Ectodermal cell (in vitro differentiated cells): Measurements from ENCODE around the gene GABRR1.
"Not testable (repeated sequence)": the region's sequence is repeated elsewhere in the genome, so short reads cannot be mapped to it uniquely, and the experiment has no call there.

ENCODE experiments used
- H3K27ac ChIP-seq: 2 replicates; pipeline ENCODE4 v1.7.0; 2013; ENCODE audit warnings: mild to moderate bottlenecking, low read depth, low read length; ENCODE audit not compliant: insufficient read depth, poor library complexity, severe bottlenecking
- H3K27me3 ChIP-seq: 2 replicates; pipeline ENCODE4 v1.7.0; 2013; ENCODE audit warnings: mild to moderate bottlenecking, low read length; ENCODE audit not compliant: insufficient read depth, control insufficient read depth, poor library complexity, severe bottlenecking
- H3K36me3 ChIP-seq: one replicate; pipeline ENCODE4 v1.7.0; 2013; ENCODE audit warnings: low read length; ENCODE audit not compliant: control insufficient read depth, insufficient read depth
- H3K4me1 ChIP-seq: one replicate; pipeline ENCODE4 v1.7.0; 2013; ENCODE audit warnings: low read length; ENCODE audit not compliant: control insufficient read depth, insufficient read depth
- H3K4me3 ChIP-seq: 2 replicates; pipeline ENCODE4 v1.7.0; 2013; ENCODE audit warnings: low read depth, low read length, control low read depth; ENCODE audit not compliant: insufficient read depth
- H3K9me3 ChIP-seq: 2 replicates; pipeline ENCODE4 v1.7.0; 2013; ENCODE audit warnings: mild to moderate bottlenecking, low read length, moderate library complexity; ENCODE audit not compliant: control insufficient read depth
- WGBS, 2 experiments: methylation state at CpG; one replicate each; pipeline ENCODE4 v1.1.7; 2013; ENCODE audit warnings: missing lambda C conversion rate in 2 of 2; 5-methylcytosine and 5-hydroxymethylcytosine counted together

The GABRR1 gene

GRCh38 chr6:89251170-89251569 lies 34.0 kb upstream of the GABRR1 start:
- Histone ChIP-seq H3K4me3 (no peak overlapping the region), H3K9me3 (no peaks in the 10 kb centered on the region), H3K27ac (no peak overlapping the region), H3K27me3 (no peaks in the 10 kb centered on the region), H3K36me3 (no peaks in the 10 kb centered on the region), H3K4me1 (no peaks in the 10 kb centered on the region)
- WGBS, 2 experiments, result 91 to 93% methylated on average over 2 of the region's 2 CpGs

DNA sequence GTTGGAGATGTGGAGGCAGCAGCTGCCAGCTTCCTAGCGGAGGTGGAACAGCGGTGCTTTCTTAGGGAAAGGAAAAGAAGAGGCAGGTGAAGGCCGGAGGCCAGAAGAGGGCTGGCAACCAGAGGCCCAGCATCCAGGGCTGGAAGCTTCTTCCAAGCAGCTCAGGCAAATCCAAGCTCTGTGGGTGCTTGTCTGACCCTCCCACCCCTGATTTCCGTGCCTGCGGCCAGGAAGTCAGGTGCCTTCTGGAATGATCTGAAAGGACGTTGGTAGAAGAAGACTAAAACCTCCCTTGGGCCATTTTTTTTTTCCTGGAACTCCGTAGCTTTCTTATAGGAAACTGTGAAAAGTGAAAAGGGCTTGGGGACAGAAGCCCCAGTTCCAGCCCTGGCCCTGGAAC lies 33.1 kb upstream of the GABRR1 start:
- H3K4me1 ChIP-seq, result no peaks in the 10 kb centered on the region
- H3K27ac ChIP-seq, result no peak overlapping the region
- H3K27me3 ChIP-seq, result no peaks in the 10 kb centered on the region
- WGBS, 2 experiments, result 94 to 95% methylated on average over 7 of the region's 7 CpGs
- no peaks in the 10 kb centered on the region for H3K36me3 ChIP-seq
- no peaks in the 10 kb centered on the region for H3K9me3 ChIP-seq
- no peak overlapping the region for H3K4me3 ChIP-seq

- Histone ChIP-seq H3K27ac (no peak overlapping the region), H3K36me3 (no peaks in the 10 kb centered on the region), H3K27me3 (no peaks in the 10 kb centered on the region), H3K4me3 (no peak overlapping the region), H3K4me1 (peaks cover 9% of the 10 kb centered on the region), H3K9me3 (no peaks in the 10 kb centered on the region)
- 89 to 97% methylated on average over 4 to 5 of the region's 5 CpGs for WGBS, 2 experiments
These were observed 27.3 kb upstream of the GABRR1 start for GRCh38 chr6:89244241-89244985.

DNA sequence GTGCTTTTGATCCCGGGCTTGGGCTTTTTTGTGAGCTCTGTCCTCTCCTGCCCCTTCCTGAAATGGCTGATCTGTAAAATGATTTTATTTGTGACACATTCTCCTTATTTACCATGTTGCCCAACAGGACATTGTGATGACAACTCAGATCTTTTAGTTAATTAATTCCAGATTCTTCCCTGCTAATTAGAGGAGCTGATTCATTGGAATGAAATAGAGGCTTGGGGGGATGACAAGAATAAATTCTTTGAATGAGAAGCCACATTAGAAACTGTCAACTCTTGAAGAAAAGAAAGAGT lies 26.1 kb upstream of the GABRR1 start:
- no peak overlapping the region for H3K27ac ChIP-seq
- peaks cover 9% of the 10 kb centered on the region for H3K4me1 ChIP-seq
- H3K9me3 ChIP-seq, result no peaks in the 10 kb centered on the region
- no peaks in the 10 kb centered on the region for H3K36me3 ChIP-seq
- H3K27me3 ChIP-seq, result no peaks in the 10 kb centered on the region
- no peak overlapping the region for H3K4me3 ChIP-seq
- 23 to 50% methylated on average over 1 of the region's 1 CpG for WGBS, 2 experiments

DNA sequence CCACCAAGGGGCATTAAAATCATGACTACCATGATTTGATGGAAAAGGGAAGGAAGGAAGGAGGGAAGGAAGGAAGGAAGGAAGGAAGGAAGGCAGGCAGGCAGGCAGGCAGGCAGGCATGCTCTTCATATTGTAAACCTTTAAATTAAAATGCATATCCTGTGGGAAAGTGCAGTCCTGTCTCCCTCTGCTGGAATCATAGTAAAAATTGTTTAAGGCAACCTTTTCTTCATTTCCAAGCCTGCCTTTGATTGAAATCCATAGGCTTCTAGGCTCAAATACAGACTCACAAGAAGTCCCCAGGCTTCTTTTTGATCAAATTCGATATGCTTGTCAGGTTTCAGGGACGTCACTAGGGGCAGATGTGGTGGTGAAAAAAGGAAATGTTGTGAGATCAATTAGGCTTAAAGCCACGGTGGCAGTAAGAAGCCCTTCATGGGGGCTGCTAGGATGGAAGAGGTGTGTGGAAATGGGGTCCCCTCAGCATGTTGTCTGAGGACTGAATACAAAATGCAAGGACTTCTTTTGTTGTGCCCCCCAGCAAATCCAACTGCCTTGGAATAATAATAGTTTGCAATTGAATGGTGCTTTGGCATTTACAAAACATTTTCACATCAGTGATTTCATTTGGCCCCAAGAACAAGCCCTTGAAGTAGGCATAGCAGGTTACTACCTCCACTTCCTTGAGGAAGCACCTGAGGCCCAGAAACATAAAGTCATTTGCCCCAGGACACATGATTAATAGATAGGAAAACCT lies 25.6 kb upstream of the GABRR1 start:
- Histone ChIP-seq H3K4me1 (peaks cover 9% of the 10 kb centered on the region), H3K27me3 (no peaks in the 10 kb centered on the region), H3K36me3 (no peaks in the 10 kb centered on the region), H3K4me3 (no peak overlapping the region), H3K9me3 (no peaks in the 10 kb centered on the region), H3K27ac (no peak overlapping the region)
- 4 to 5% methylated on average over 3 of the region's 3 CpGs for WGBS, 2 experiments

DNA sequence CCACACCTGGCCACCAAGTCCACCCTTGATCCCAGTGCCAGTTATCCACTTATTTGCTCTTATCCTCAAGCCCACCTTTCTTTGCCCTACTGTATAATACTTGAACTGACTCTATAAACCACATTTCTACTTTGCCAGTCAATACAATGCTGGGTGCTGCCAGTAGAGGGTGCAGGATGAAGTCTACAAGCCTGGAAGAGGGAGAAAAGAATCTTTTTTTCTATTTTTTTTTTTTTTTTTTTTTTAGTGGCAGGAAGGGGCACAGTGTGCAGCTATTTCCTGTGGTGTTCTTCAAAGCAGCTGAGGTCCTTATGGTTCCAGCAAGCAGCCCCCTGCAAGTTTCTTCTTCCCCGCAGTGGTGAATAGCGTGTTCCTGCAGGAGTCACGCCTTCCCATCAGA lies 22.2 kb upstream of the GABRR1 start:
- WGBS, 2 experiments, result 90 to 93% methylated on average over 3 of the region's 3 CpGs

GRCh38 chr6:89237158-89237557 lies 20.0 kb upstream of the GABRR1 start:
- Histone ChIP-seq H3K4me1 (peaks cover 2% of the 10 kb centered on the region), H3K27ac (no peak overlapping the region), H3K9me3 (no peaks in the 10 kb centered on the region), H3K27me3 (no peaks in the 10 kb centered on the region), H3K36me3 (no peaks in the 10 kb centered on the region), H3K4me3 (no peak overlapping the region)

More for the DNA sequence above, 22.2 kb upstream of the GABRR1 start:
- no peaks in the 10 kb centered on the region for H3K36me3 ChIP-seq
- no peaks in the 10 kb centered on the region for H3K9me3 ChIP-seq
- H3K27ac ChIP-seq, result no peak overlapping the region
- no peak overlapping the region for H3K4me3 ChIP-seq
- peaks cover 9% of the 10 kb centered on the region for H3K4me1 ChIP-seq
- no peaks in the 10 kb centered on the region for H3K27me3 ChIP-seq

DNA sequence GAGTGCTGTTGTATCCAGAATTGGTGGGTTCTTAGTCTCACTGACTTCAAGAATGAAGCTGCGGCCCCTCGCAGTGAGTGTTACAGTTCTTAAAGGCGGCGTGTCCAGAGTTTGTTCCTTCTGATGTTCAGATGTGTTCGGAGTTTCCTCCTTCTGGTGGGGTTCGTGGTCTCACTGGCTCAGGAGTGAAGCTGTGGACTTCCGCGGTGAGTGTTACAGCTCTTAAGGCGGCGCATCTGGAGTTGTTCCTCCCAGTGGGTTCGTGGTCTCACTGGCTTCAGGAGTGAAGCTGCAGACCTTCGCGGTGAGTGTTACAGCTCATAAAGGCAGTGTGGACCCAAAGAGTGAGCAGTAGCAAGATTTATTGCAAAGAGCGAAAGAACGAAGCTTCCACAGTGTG lies 16.4 kb upstream of the GABRR1 start:
- not testable (repeated sequence) for H3K9me3 ChIP-seq
- 92 to 96% methylated on average over 15 of the region's 15 CpGs for WGBS, 2 experiments

DNA sequence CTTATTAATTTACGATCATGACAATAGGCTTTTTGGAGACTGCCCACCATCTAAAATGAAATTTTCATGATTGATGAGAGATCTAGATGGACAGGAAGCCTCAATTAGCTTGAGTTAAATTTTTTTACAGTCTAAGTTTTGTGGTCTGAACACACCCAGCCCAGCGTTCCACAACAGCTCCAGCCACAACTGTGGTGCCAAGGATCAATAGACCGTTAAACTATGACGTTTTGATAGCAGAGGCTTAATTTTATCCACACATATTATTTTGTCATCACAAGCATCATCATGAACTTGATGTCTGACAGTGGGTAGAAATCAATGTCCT lies 5.5 kb upstream of the GABRR1 start:
- Histone ChIP-seq H3K27ac (no peak overlapping the region), H3K27me3 (no peaks in the 10 kb centered on the region), H3K4me3 (no peak overlapping the region), H3K36me3 (no peaks in the 10 kb centered on the region), H3K9me3 (no peaks in the 10 kb centered on the region), H3K4me1 (no peaks in the 10 kb centered on the region)
- 92 to 95% methylated on average over 4 of the region's 4 CpGs for WGBS, 2 experiments

More for the DNA sequence above, 16.4 kb upstream of the GABRR1 start:
- H3K4me3 ChIP-seq, H3K36me3 ChIP-seq, H3K4me1 ChIP-seq, H3K27ac ChIP-seq, H3K27me3 ChIP-seq: not testable (repeated sequence)

DNA sequence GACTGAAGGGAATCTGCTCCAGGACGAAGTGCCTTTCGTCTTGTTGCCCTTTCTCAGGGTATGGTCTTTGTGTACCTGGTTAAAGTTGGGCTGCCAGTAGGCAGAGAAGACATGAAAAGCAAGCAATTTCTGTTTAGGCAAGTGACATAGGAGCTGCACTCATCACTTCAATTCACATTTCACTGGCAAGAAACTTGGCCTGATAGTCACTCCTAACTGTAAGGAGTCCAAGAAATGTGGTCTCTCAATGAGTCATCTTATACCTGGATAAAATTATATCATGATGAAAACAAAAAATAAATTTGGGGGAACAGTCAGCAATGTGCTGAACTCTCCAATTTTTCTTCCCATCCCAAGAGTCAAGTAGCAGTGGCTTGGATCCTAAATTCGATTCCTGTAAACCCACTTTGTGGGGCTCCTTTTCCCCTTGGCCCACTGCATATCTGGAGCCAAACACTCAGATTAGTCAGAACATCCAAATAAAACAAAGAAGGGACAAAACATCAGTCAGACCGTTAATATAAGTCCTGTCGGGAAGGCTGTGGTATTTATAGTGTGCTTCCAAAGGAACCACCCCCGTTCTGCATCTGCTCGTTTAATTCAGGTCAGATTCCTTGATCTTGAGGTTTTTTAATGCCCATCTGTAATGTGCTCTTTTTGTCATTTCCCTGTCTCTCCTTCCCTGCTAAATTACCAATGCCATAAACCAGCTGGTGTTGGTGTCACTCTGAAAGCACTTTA lies 5.0 kb upstream of the GABRR1 start:
- Histone ChIP-seq H3K27me3 (no peaks in the 10 kb centered on the region), H3K36me3 (no peaks in the 10 kb centered on the region), H3K4me3 (no peak overlapping the region), H3K27ac (no peak overlapping the region), H3K4me1 (no peaks in the 10 kb centered on the region), H3K9me3 (no peaks in the 10 kb centered on the region)
- WGBS, 2 experiments, result 84 to 86% methylated on average over 7 of the region's 7 CpGs
